SU-DHL-6 (cell line): ENCODE results near the gene THSD7A.

ENCODE experiments used
- H2AFZ ChIP-seq: fragments of 200-600 bp; sonication (generic); 2 replicates; pipeline ENCODE4 v1.6.1; 2014; ENCODE audit warnings: low read depth, mild to moderate bottlenecking, moderate library complexity, mixed read lengths, antibody characterized with exemption, low read length; ENCODE audit not compliant: severe bottlenecking
- H3F3A ChIP-seq: fragments of 200-600 bp; shearing (Covaris generic); 2 replicates; pipeline ENCODE4 v1.6.0; 2016; ENCODE audit warnings: antibody characterized with exemption, mild to moderate bottlenecking; ENCODE audit not compliant: insufficient read depth
- H3K27ac ChIP-seq: fragments of 200-600 bp; sonication (generic); 2 replicates; pipeline ENCODE4 v1.5.1; 2016; ENCODE audit warnings: low read depth, mild to moderate bottlenecking, low read length, moderate library complexity, mixed read lengths
- H3K27me3 ChIP-seq: fragments of 200-600 bp; sonication (generic), shearing (Covaris generic); 2 replicates; pipeline ENCODE4 v1.6.0; 2014; ENCODE audit warnings: mild to moderate bottlenecking, low read length
- H3K36me3 ChIP-seq: fragments of 200-600 bp; sonication (generic); 2 replicates; pipeline ENCODE4 v1.6.1; 2014; ENCODE audit warnings: mild to moderate bottlenecking, low read length, mixed read lengths
- H3K4me2 ChIP-seq: fragments of 300-600, 200-600 bp; shearing (Covaris generic), sonication (generic); 2 replicates; pipeline ENCODE4 v1.6.0; 2014; ENCODE audit warnings: low read length, low read depth, mild to moderate bottlenecking; ENCODE audit not compliant: poor library complexity, severe bottlenecking
- H3K4me3 ChIP-seq: fragments of 200-600 bp; sonication (generic); 2 replicates; pipeline ENCODE4 v1.5.1; 2014; ENCODE audit warnings: antibody characterized with exemption, low read length, mild to moderate bottlenecking, mixed read lengths; ENCODE audit not compliant: insufficient read depth, poor library complexity, severe bottlenecking
- H3K79me2 ChIP-seq: fragments of 200-600 bp; sonication (generic); 2 replicates; pipeline ENCODE4 v1.6.1; 2014; ENCODE audit warnings: mild to moderate bottlenecking, low read length, moderate library complexity; ENCODE audit not compliant: insufficient read depth
- H3K9ac ChIP-seq: fragments of 200-600 bp; sonication (generic); 2 replicates; pipeline ENCODE4 v1.7.0; 2014; ENCODE audit warnings: mild to moderate bottlenecking, low read length
- H3K9me2 ChIP-seq: fragments of 200-600 bp; sonication (generic); replicated peaks from 2 replicates; pipeline ENCODE4 v1.6.1; 2014; ENCODE audit warnings: low read length; ENCODE audit not compliant: insufficient read depth
- H3K9me3 ChIP-seq: fragments of 200-600 bp; sonication (generic); 2 replicates; pipeline ENCODE4 v1.6.1; 2014; ENCODE audit warnings: low read length, mixed read lengths; ENCODE audit not compliant: insufficient read depth
- H4K20me1 ChIP-seq: fragments of 200-600 bp; sonication (generic); 2 replicates; pipeline ENCODE4 v1.6.1; 2014; ENCODE audit warnings: low read depth, mild to moderate bottlenecking, antibody characterized with exemption, low read length, moderate library complexity, mixed read lengths
- EZH2phosphoT487 ChIP-seq: fragments of 200-600 bp; sonication (generic), shearing (Covaris generic); conservative IDR thresholded peaks from 2 replicates; pipeline ENCODE4 v1.6.1; 2018; ENCODE audit warnings: mild to moderate bottlenecking, antibody characterized with exemption, low read length, moderate library complexity, mixed read lengths
- TF ChIP-seq, protein P1 (sequence below): fragments of 200-600 bp; sonication (generic); IDR thresholded peaks from one replicate; pipeline ENCODE4 v1.5.1; 2017; ENCODE audit warnings: antibody characterized with exemption, mild to moderate bottlenecking, low read length, moderate library complexity; ENCODE audit not compliant: insufficient read depth, poor library complexity, severe bottlenecking

Gene THSD7A

DNA sequence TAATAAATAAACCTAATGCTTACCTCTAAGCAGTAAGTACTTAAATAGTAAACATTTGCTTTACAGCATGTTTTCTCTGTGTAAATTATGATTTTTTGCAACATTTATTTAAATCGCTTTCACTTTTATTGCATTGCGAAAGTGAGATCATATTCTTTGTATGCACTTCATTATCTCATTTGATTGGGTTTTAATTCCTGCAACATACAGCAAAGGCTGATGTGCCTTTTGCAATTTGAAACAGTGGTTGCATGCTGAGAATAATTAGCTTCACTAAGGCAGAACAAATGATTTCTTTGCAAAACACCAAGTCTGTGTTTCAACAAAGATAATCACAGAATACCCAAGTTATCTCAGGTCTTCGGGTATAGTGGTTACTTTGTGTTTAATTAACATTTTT is 16.3 kb upstream of the THSD7A start:
- H3K9me3 ChIP-seq: no peaks in the 10 kb centered on the region
- H2AFZ ChIP-seq: no peak overlapping the region
- H3K4me2 ChIP-seq: no peak overlapping the region
- no peaks in the 10 kb centered on the region for H4K20me1 ChIP-seq
- H3K9me2 ChIP-seq: no peaks in the 10 kb centered on the region
- no peaks in the 10 kb centered on the region for H3K79me2 ChIP-seq
- no peak for TF ChIP-seq EZH2phosphoT487
- TF ChIP-seq, protein P1, sequence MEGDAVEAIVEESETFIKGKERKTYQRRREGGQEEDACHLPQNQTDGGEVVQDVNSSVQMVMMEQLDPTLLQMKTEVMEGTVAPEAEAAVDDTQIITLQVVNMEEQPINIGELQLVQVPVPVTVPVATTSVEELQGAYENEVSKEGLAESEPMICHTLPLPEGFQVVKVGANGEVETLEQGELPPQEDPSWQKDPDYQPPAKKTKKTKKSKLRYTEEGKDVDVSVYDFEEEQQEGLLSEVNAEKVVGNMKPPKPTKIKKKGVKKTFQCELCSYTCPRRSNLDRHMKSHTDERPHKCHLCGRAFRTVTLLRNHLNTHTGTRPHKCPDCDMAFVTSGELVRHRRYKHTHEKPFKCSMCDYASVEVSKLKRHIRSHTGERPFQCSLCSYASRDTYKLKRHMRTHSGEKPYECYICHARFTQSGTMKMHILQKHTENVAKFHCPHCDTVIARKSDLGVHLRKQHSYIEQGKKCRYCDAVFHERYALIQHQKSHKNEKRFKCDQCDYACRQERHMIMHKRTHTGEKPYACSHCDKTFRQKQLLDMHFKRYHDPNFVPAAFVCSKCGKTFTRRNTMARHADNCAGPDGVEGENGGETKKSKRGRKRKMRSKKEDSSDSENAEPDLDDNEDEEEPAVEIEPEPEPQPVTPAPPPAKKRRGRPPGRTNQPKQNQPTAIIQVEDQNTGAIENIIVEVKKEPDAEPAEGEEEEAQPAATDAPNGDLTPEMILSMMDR: no peak
- no peak overlapping the region for H3K4me3 ChIP-seq
- H3K27ac ChIP-seq: no peak overlapping the region
- H3K36me3 ChIP-seq: no peaks in the 10 kb centered on the region; the same call in 1 of the 2 replicates
- no peaks in the 10 kb centered on the region for H3F3A ChIP-seq
- no peaks in the 10 kb centered on the region for H3K27me3 ChIP-seq
- H3K9ac ChIP-seq: no peak overlapping the region

DNA sequence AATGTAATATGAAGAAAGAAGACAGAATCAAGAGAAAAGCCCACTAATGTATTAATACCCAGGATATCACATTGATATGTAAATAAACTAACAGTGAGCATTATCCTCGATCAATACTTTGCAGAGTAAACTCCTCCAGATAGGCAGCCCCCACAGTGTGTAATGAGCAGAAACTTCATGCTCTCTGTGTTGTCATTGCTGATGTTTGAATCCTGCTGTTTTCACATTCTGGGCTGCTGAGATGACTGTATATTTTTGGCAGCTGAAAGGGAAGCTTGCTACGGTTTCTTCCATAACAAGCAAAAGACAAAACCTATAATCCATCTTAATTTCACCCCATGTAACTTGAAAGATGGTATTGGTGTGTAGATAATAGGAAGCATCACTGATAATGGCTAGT is 15.3 kb upstream of the THSD7A start:
- Histone ChIP-seq H3K4me2 (peak overlapping the region; percentile 4), H3K9me2 (no peaks in the 10 kb centered on the region), H2AFZ (no peak overlapping the region), H3K9me3 (no peaks in the 10 kb centered on the region), H3K36me3 (no peaks in the 10 kb centered on the region; the same call in 1 of the 2 replicates), H3K4me3 (no peak overlapping the region), H3F3A (no peaks in the 10 kb centered on the region), H3K79me2 (no peaks in the 10 kb centered on the region), H4K20me1 (no peaks in the 10 kb centered on the region), H3K27me3 (no peaks in the 10 kb centered on the region), H3K27ac (no peak overlapping the region), H3K9ac (no peak overlapping the region)
- TF ChIP-seq, protein P1: no peak
- TF ChIP-seq EZH2phosphoT487: no peak

DNA sequence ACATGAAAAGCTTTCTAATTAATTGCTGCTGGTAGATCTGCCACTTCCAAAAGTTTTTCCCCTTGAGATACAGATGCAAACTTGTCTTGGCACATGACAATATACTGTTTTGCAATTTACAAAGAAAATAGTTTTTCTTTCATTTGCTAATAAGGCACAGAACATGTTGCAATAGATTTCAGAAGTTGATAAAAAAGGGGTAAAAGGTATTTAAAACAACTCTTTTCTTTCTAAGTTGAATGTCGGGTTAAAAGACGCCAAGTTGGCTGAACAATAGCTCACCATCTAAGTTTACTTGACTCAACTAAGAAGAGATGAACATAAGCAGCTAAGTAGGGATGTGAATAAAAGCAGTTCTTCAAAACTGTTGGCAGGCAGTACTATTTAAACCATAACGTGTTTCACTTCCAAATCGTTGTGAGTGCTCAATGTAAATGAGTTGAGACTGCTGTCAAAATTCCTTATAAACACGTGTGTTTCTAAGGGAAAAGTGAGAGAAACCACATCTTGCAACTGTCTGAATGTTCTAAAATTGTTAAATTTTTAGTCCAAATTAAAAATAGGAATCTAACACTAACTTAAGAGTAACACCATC is 14.5 kb upstream of the THSD7A start:
- Histone ChIP-seq H3K9ac (no peak overlapping the region), H3K36me3 (no peaks in the 10 kb centered on the region), H3K9me2 (no peaks in the 10 kb centered on the region), H3K9me3 (no peaks in the 10 kb centered on the region), H3K27me3 (no peaks in the 10 kb centered on the region), H3K79me2 (no peaks in the 10 kb centered on the region), H4K20me1 (no peaks in the 10 kb centered on the region), H3K4me2 (no peak overlapping the region), H3K4me3 (no peak overlapping the region), H2AFZ (no peak overlapping the region), H3F3A (no peaks in the 10 kb centered on the region), H3K27ac (no peak overlapping the region)
- TF ChIP-seq, protein P1: no peak
- no peak for TF ChIP-seq EZH2phosphoT487
